HUES6 (cell line): ENCODE results near the gene EIF2AK3.
"Not testable (repeated sequence)": the region's sequence is repeated elsewhere in the genome, so short reads cannot be mapped to it uniquely, and the experiment has no call there.

Experiments used
- H3K27ac ChIP-seq: 2 replicates; pipeline ENCODE4 v1.7.0; 2013; ENCODE audit warnings: low read depth, mild to moderate bottlenecking, low read length, inconsistent platforms
- H3K27me3 ChIP-seq: 2 replicates; pipeline ENCODE4 v1.6.1; 2013; ENCODE audit warnings: low read length; ENCODE audit not compliant: control insufficient read depth, insufficient read depth
- H3K36me3 ChIP-seq: 2 replicates; pipeline ENCODE4 v1.6.1; 2013; ENCODE audit warnings: low read length; ENCODE audit not compliant: control insufficient read depth, insufficient read depth
- H3K4me1 ChIP-seq: 2 replicates; pipeline ENCODE4 v1.6.1; 2013; ENCODE audit warnings: low read length; ENCODE audit not compliant: control insufficient read depth, insufficient read depth
- H3K4me3 ChIP-seq: 2 replicates; pipeline ENCODE4 v1.5.1; 2013; ENCODE audit warnings: low read depth, low read length
- H3K9ac ChIP-seq: one replicate; pipeline ENCODE4 v1.6.1; 2013; ENCODE audit warnings: mild to moderate bottlenecking, low read length
- H3K9me3 ChIP-seq: 2 replicates; pipeline ENCODE4 v1.6.1; 2013; ENCODE audit warnings: low read depth, low read length; ENCODE audit not compliant: control insufficient read depth, insufficient read depth

The EIF2AK3 gene

GRCh38 chr2:88658326-88658725, 31.1 kb upstream of the EIF2AK3 start:
- no peak overlapping the region for H3K9ac ChIP-seq
- peak overlapping the region; percentile 38; the same call in 1 of the 2 replicates for H3K27ac ChIP-seq
- no peak overlapping the region for H3K4me3 ChIP-seq
- no peaks in the 10 kb centered on the region for H3K9me3 ChIP-seq
- H3K27me3 ChIP-seq: no peaks in the 10 kb centered on the region
- H3K36me3 ChIP-seq: no peaks in the 10 kb centered on the region
- peaks cover 17% of the 10 kb centered on the region for H3K4me1 ChIP-seq

- Histone ChIP-seq H3K27me3 (no peaks in the 10 kb centered on the region), H3K9ac (no peak overlapping the region), H3K27ac (no peak overlapping the region), H3K4me3 (no peak overlapping the region), H3K9me3 (no peaks in the 10 kb centered on the region), H3K36me3 (no peaks in the 10 kb centered on the region), H3K4me1 (peaks cover 17% of the 10 kb centered on the region)
Observed at GRCh38 chr2:88657131-88657530, 29.9 kb upstream of the EIF2AK3 start.

GRCh38 chr2:88656690-88657089, 29.4 kb upstream of the EIF2AK3 start:
- Histone ChIP-seq H3K4me3 (no peak overlapping the region), H3K27me3 (no peaks in the 10 kb centered on the region), H3K9me3 (no peaks in the 10 kb centered on the region), H3K36me3 (no peaks in the 10 kb centered on the region), H3K4me1 (peaks cover 17% of the 10 kb centered on the region), H3K9ac (no peak overlapping the region), H3K27ac (no peak overlapping the region)

GRCh38 chr2:88654714-88655113, 27.4 kb upstream of the EIF2AK3 start:
- H3K4me3 ChIP-seq: no peak overlapping the region
- H3K9ac ChIP-seq: no peak overlapping the region
- H3K9me3 ChIP-seq: no peaks in the 10 kb centered on the region
- H3K27me3 ChIP-seq: no peaks in the 10 kb centered on the region
- H3K4me1 ChIP-seq: peaks cover 16% of the 10 kb centered on the region
- H3K27ac ChIP-seq: no peak overlapping the region
- H3K36me3 ChIP-seq: no peaks in the 10 kb centered on the region

- no peak overlapping the region for H3K27ac ChIP-seq
- no peaks in the 10 kb centered on the region for H3K36me3 ChIP-seq
- H3K4me1 ChIP-seq: no peaks in the 10 kb centered on the region
- H3K9me3 ChIP-seq: no peaks in the 10 kb centered on the region
- H3K9ac ChIP-seq: no peak overlapping the region
- H3K4me3 ChIP-seq: no peak overlapping the region
- no peaks in the 10 kb centered on the region for H3K27me3 ChIP-seq
Observed at GRCh38 chr2:88651646-88652045, 24.4 kb upstream of the EIF2AK3 start.

GRCh38 chr2:88645291-88645882, 18.1 kb upstream of the EIF2AK3 start:
- H3K27ac ChIP-seq, H3K4me1 ChIP-seq, H3K9me3 ChIP-seq, H3K9ac ChIP-seq, H3K4me3 ChIP-seq, H3K27me3 ChIP-seq, H3K36me3 ChIP-seq: not testable (repeated sequence)

GRCh38 chr2:88642278-88642677, 15.0 kb upstream of the EIF2AK3 start:
- no peaks in the 10 kb centered on the region for H3K9me3 ChIP-seq
- H3K4me1 ChIP-seq: 0 out of 2 replicates have a peak, but pooled peaks cover 7% of the 10 kb centered on the region
- H3K27me3 ChIP-seq: no peaks in the 10 kb centered on the region
- H3K4me3 ChIP-seq: no peak overlapping the region
- H3K9ac ChIP-seq: no peak overlapping the region
- H3K36me3 ChIP-seq: no peaks in the 10 kb centered on the region
- no peak overlapping the region for H3K27ac ChIP-seq

GRCh38 chr2:88641330-88641729, 14.1 kb upstream of the EIF2AK3 start:
- Histone ChIP-seq H3K4me3 (no peak overlapping the region), H3K27me3 (no peaks in the 10 kb centered on the region), H3K9ac (no peak overlapping the region), H3K36me3 (no peaks in the 10 kb centered on the region), H3K4me1 (0 out of 2 replicates have a peak, but pooled peaks cover 7% of the 10 kb centered on the region), H3K27ac (no peak overlapping the region), H3K9me3 (no peaks in the 10 kb centered on the region)

- no peaks in the 10 kb centered on the region for H3K27me3 ChIP-seq
- H3K36me3 ChIP-seq: no peaks in the 10 kb centered on the region
- no peak overlapping the region for H3K4me3 ChIP-seq
Observed at GRCh38 chr2:88639865-88640264, 12.6 kb upstream of the EIF2AK3 start.

GRCh38 chr2:88638743-88639142, 11.5 kb upstream of the EIF2AK3 start:
- no peaks in the 10 kb centered on the region for H3K36me3 ChIP-seq
- 0 out of 2 replicates have a peak, but pooled peaks cover 7% of the 10 kb centered on the region for H3K4me1 ChIP-seq
- no peak overlapping the region for H3K27ac ChIP-seq
- H3K9me3 ChIP-seq: no peaks in the 10 kb centered on the region
- no peaks in the 10 kb centered on the region for H3K27me3 ChIP-seq
- no peak overlapping the region for H3K9ac ChIP-seq
- no peak overlapping the region for H3K4me3 ChIP-seq

More at GRCh38 chr2:88639865-88640264, 12.6 kb upstream of the EIF2AK3 start:
- H3K9me3 ChIP-seq: no peaks in the 10 kb centered on the region
- no peak overlapping the region for H3K9ac ChIP-seq
- 0 out of 2 replicates have a peak, but pooled peaks cover 7% of the 10 kb centered on the region for H3K4me1 ChIP-seq
- no peak overlapping the region for H3K27ac ChIP-seq

GRCh38 chr2:88638123-88638650, 10.9 kb upstream of the EIF2AK3 start:
- H3K27me3 ChIP-seq: no peaks in the 10 kb centered on the region
- H3K9me3 ChIP-seq: no peaks in the 10 kb centered on the region
- H3K4me1 ChIP-seq: 0 out of 2 replicates have a peak, but pooled peaks cover 7% of the 10 kb centered on the region
- H3K27ac ChIP-seq: no peak overlapping the region
- H3K4me3 ChIP-seq: no peak overlapping the region
- no peak overlapping the region for H3K9ac ChIP-seq
- no peaks in the 10 kb centered on the region for H3K36me3 ChIP-seq
